Activated T-helper 1 cell treated with Interleukin-2 at 50 U/mL for 16 hours (primary cell): ENCODE results near the gene DDX1.
A peak's percentile ranks its signal among the peaks of the same experiment; 100 is the strongest.

Experiments used
- DNase-seq: peaks from one replicate; pipeline ENCODE4 v3.0.0-alpha.2; 2020; ENCODE audit warnings: low read depth

DDX1 gene

GRCh38 chr2:15562354-15563031 lies 29.2 kb upstream of the DDX1 start:
- DNase-seq: no peak

GRCh38 chr2:15563227-15564100 lies 28.2 kb upstream of the DDX1 start:
- DNase-seq: no peak

- no peak for DNase-seq
Measured at GRCh38 chr2:15565392-15565791, 26.3 kb upstream of the DDX1 start.

GRCh38 chr2:15565994-15566671 lies 25.5 kb upstream of the DDX1 start:
- no peak for DNase-seq

GRCh38 chr2:15566912-15567311 lies 24.8 kb upstream of the DDX1 start:
- no peak for DNase-seq

GRCh38 chr2:15568874-15569273 lies 22.8 kb upstream of the DDX1 start:
- no peak for DNase-seq

GRCh38 chr2:15570104-15570503 lies 21.6 kb upstream of the DDX1 start:
- DNase-seq: no peak

- DNase-seq: no peak
Measured at GRCh38 chr2:15571729-15572128, 19.9 kb upstream of the DDX1 start.

- DNase-seq: peak; percentile 66
Measured at GRCh38 chr2:15577071-15577735, 14.5 kb upstream of the DDX1 start.

- DNase-seq: no peak
Measured at GRCh38 chr2:15579641-15580040, 12.0 kb upstream of the DDX1 start.

GRCh38 chr2:15580451-15580850 lies 11.2 kb upstream of the DDX1 start:
- DNase-seq: no peak

GRCh38 chr2:15582710-15583357 lies 8.8 kb upstream of the DDX1 start:
- no peak for DNase-seq

- DNase-seq: no peak
Measured at GRCh38 chr2:15583826-15584225, 7.8 kb upstream of the DDX1 start.

GRCh38 chr2:15584316-15584715 lies 7.4 kb upstream of the DDX1 start:
- no peak for DNase-seq

GRCh38 chr2:15584767-15585469 lies 6.8 kb upstream of the DDX1 start:
- no peak for DNase-seq

- no peak for DNase-seq
Measured at GRCh38 chr2:15588329-15588919, 3.2 kb upstream of the DDX1 start.

GRCh38 chr2:15591373-15591691 lies 336 bp upstream of the DDX1 start:
- DNase-seq: no peak

GRCh38 chr2:15593327-15593705 lies 1.6 kb downstream of the DDX1 start:
- DNase-seq: no peak

GRCh38 chr2:15594291-15595256 lies 2.9 kb downstream of the DDX1 start:
- DNase-seq: no peak
